ENCODE data around the gene STUB1.

The STUB1 gene

DNA sequence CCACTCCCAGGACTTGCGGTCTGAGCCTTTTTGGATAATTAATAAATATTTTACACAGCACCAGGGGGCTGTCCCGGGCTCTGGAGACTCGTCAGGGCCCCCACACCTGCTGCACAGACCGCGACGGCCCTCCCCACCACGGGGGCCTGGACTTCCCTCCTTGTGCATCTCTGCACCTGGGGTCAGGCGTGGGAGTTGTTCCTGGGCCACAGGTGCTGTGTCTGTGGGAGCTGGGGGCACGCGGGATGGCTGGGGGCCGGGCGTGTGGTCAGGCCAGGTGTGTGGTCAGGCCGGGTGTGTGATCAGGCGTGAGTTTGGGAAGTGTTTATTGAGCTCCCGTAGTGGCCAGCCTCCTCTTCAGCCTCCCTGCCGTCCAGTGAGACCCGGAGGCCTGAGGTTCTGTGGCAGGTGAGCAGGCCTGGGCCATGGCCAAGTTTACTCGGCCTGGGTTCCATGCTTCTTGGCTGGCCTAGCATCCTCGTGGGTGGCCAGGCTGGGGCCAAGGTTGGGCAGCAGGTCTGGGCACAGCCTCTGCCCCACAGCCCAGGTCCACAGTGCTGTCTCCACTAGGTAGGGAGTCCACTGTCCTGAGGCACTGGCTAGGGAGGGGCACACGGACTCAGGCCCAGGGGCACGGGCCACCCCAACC is 1.9 kb upstream of the STUB1 start:
- DNase-seq (ENCODE audit: low spot score): no peak
- in situ Hi-C loops (cut with MboI; ENCODE audit: low pct_unique_long_range_greater_than_20kb, low sequenced_read_pairs, unreplicated experiment): no loop called here
- TF ChIP-seq, protein P1, sequence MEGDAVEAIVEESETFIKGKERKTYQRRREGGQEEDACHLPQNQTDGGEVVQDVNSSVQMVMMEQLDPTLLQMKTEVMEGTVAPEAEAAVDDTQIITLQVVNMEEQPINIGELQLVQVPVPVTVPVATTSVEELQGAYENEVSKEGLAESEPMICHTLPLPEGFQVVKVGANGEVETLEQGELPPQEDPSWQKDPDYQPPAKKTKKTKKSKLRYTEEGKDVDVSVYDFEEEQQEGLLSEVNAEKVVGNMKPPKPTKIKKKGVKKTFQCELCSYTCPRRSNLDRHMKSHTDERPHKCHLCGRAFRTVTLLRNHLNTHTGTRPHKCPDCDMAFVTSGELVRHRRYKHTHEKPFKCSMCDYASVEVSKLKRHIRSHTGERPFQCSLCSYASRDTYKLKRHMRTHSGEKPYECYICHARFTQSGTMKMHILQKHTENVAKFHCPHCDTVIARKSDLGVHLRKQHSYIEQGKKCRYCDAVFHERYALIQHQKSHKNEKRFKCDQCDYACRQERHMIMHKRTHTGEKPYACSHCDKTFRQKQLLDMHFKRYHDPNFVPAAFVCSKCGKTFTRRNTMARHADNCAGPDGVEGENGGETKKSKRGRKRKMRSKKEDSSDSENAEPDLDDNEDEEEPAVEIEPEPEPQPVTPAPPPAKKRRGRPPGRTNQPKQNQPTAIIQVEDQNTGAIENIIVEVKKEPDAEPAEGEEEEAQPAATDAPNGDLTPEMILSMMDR (IDR thresholded peaks at IDR 0.05; ENCODE audit: extremely low read depth, insufficient read depth, missing control alignments): no peak

DNA sequence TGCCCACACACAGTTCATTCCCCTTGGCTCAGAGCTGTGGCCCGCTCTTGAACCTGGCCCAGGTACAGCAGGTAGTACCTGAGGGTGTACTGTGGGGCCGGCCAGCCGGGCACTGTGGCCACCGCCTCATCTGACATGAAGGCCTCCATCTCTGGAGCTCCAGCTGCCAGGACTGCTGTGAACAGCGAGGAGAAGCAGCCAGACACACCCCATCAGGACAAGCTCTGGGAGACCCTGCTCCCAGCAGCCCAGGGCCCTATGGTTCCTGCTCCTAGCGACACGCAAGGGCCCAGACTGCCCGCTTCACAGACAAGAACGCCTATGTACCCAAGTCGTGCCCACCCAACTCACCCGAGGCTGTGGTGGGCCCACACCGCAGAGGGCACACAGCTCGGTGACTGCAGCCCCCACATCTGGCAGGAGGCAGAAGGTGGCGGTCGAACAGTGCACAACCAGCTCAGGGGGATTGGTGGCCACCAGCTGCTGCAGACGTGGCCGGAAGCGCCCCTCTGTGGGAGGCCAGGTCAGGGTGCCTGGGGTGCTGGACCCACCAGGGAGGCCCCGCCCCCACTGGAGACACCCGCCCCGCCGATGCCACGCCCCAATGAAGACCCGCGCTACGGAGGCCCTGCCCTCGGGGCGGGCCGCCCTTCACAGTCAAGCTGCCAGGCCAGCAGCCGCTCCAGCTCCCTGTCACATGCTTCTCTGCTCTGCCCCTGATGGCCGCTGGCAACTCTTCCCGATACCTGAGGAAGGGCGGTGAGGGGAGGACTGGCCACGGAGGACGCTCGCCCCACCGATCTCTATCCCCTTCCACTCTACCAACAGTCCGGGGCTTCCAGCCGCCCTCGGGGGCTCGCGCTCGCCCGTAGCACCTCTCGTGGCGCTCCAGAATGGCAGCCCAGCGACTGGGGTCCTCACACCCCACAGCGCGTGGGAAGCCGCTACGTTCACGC is 1.1 kb upstream of the STUB1 start:
- in situ Hi-C loops (cut with MboI; ENCODE audit: low pct_unique_long_range_greater_than_20kb, low sequenced_read_pairs, unreplicated experiment): no loop called here
- TF ChIP-seq, protein P1 (IDR thresholded peaks at IDR 0.05; ENCODE audit: extremely low read depth, insufficient read depth, missing control alignments): no peak
- DNase-seq (ENCODE audit: low spot score): peak; percentile 70

DNA sequence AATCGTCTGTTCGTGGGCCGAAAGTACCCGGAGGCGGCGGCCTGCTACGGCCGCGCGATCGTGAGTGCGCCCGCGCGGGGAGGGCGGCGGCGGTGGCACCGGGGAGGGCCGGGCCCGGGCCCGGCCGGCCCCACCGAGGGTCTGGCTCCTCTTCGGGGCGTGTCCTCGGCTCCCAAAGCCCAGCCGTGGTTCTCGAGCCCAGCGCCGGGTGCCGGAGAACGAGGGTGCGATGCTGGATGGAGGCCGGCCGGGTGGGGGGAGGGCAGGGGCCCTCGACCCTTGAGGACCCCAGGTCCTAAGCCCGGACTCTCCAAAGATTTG is 375 bp downstream of the STUB1 start:
- DNase-seq (ENCODE audit: low spot score): no peak
- in situ Hi-C loops (cut with MboI; ENCODE audit: low pct_unique_long_range_greater_than_20kb, low sequenced_read_pairs, unreplicated experiment): no loop called here
- TF ChIP-seq, protein P1 (IDR thresholded peaks at IDR 0.05; ENCODE audit: extremely low read depth, insufficient read depth, missing control alignments): no peak

DNA sequence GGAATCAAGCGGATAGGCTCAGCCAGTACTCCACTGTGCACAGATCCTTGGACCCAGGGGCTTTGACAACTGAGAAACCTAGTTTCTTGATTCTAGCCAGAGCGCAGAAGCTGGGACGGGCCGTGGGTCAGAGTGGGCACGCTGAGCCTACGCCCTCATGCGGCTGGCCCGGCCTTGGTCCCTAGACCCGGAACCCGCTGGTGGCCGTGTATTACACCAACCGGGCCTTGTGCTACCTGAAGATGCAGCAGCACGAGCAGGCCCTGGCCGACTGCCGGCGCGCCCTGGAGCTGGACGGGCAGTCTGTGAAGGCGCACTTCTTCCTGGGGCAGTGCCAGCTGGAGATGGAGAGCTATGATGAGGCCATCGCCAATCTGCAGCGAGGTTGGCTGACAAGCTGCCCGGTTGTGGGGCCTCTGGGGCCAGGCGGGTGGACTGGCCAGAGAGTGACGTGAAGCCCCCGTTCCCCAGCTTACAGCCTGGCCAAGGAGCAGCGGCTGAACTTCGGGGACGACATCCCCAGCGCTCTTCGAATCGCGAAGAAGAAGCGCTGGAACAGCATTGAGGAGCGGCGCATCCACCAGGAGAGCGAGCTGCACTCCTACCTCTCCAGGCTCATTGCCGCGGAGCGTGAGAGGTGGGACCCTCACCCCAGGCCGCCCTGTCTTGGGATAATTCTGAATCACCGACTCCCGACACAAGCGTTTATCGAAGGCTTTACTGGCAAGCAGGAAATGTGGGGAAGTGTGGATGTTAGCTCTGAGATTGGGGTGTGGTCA is 946 bp downstream of the STUB1 start:
- TF ChIP-seq, protein P1 (IDR thresholded peaks at IDR 0.05; ENCODE audit: extremely low read depth, insufficient read depth, missing control alignments): peak; percentile 25
- in situ Hi-C loops (cut with MboI; ENCODE audit: low pct_unique_long_range_greater_than_20kb, low sequenced_read_pairs, unreplicated experiment): no loop called here
- DNase-seq (ENCODE audit: low spot score): no peak

DNA sequence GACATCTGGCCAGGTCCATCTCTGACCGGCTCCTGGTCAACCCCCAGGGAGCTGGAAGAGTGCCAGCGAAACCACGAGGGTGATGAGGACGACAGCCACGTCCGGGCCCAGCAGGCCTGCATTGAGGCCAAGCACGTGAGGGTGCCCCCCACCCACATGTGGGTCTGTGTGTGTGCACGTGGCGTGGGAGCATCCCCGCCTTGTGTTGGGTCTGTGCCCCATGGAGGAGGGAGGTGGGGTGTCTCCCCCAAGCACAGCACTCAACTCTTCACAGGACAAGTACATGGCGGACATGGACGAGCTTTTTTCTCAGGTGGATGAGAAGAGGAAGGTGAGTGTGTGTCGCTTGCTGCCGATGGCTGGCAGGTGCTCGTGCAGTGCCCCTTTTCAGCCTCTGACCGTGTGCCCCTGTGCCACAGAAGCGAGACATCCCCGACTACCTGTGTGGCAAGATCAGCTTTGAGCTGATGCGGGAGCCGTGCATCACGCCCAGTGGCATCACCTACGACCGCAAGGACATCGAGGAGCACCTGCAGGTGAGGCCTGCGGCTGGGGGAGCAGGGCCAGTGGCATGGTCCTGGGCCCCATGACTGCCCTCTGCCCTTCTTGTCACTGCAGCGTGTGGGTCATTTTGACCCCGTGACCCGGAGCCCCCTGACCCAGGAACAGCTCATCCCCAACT is 1.7 kb downstream of the STUB1 start:
- TF ChIP-seq, protein P1 (IDR thresholded peaks at IDR 0.05; ENCODE audit: extremely low read depth, insufficient read depth, missing control alignments): no peak
- no peak for DNase-seq (ENCODE audit: low spot score)
- in situ Hi-C loops (cut with MboI; ENCODE audit: low pct_unique_long_range_greater_than_20kb, low sequenced_read_pairs, unreplicated experiment): no loop called here
